ENCODE measurements around the gene SBK3. TPM values are rescaled to one million over a fixed set of nuclear protein-coding genes. Genes with fewer than 3 reads are reported as not detected.

The SBK3 gene
- total RNA-seq, 6 experiments from 2014 or later: 0.33 to 0.56 TPM; not detected in 4

GRCh38 chr19:55492362-55492944 lies 52.9 kb downstream of the SBK3 start:
- Histone ChIP-seq H3K27ac (no peak overlapping the region), H3K9me3 (no peaks in the 10 kb centered on the region), H3K36me3 (no peaks in the 10 kb centered on the region), H3K4me1 (no peaks in the 10 kb centered on the region), H3K27me3 (no peaks in the 10 kb centered on the region), H3K4me3 (no peak overlapping the region)
- ATAC-seq: no peak
- 59% methylated on average over 9 of the region's 12 CpGs for WGBS (ENCODE audit: insufficient coverage, low coverage, low lambda C conversion rate, missing lambda C conversion rate)
- no peak for DNase-seq
- intact Hi-C loops (cut with DNase I): loop anchor here in 1 of 2 donors (10.0 kb wide), 1 partner anchor 348 kb away; the partner anchor contains the start of gene TNNT1
- TF ChIP-seq POLR2A (IDR thresholded peaks at IDR 0.05): no peak
- no peak for TF ChIP-seq CTCF (IDR thresholded peaks at IDR 0.05)

GRCh38 chr19:55491546-55492360 lies 53.6 kb downstream of the SBK3 start:
- H3K4me1 ChIP-seq: no peaks in the 10 kb centered on the region
- H3K9me3 ChIP-seq: no peaks in the 10 kb centered on the region
- 53% methylated on average over 11 of the region's 24 CpGs for WGBS (ENCODE audit: insufficient coverage, low coverage, low lambda C conversion rate, missing lambda C conversion rate)
- H3K27ac ChIP-seq: no peak overlapping the region
- ATAC-seq (no peak), DNase-seq (no peak)
- no peaks in the 10 kb centered on the region for H3K27me3 ChIP-seq
- TF ChIP-seq POLR2A (IDR thresholded peaks at IDR 0.05) (no peak), CTCF (IDR thresholded peaks at IDR 0.05) (no peak)
- no peak overlapping the region for H3K4me3 ChIP-seq
- H3K36me3 ChIP-seq: no peaks in the 10 kb centered on the region
- intact Hi-C loops (cut with DNase I): loop anchor here in 1 of 2 donors (10.0 kb wide), 1 partner anchor 347 kb away; the partner anchor contains the start of gene TNNT1

Other genes starting within 250 kb of the SBK3 start
- gene TMEM150B, start 220.2 kb downstream of the SBK3 start, total RNA-seq: 1 to 10 TPM; 1.1 to 5.6 (median 2.2) TPM
- gene KMT5C, start 205.7 kb downstream of the SBK3 start, total RNA-seq: 1 to 10 TPM; 2.3 to 5.3 (median 3.7) TPM
- not detected for gene COX6B2, start 190.8 kb downstream of the SBK3 start, total RNA-seq
- not detected for gene GARIN5B, start 182.3 kb downstream of the SBK3 start, total RNA-seq
- not detected for gene IL11, start 175.1 kb downstream of the SBK3 start, total RNA-seq
- gene TMEM190, start 168.7 kb downstream of the SBK3 start, total RNA-seq: not detected
- gene TMEM238, start 161.3 kb downstream of the SBK3 start, total RNA-seq: 10 to 100 TPM; 10.8 to 19.7 (median 14.8) TPM
- 100 to 1,000 TPM; 305 to 530 (median 455) TPM for gene RPL28, start 159.6 kb downstream of the SBK3 start, total RNA-seq
- 10 to 100 TPM in 3 of 6 experiments, 1 to 10 TPM in 3; 4.3 to 16.4 (median 9.1) TPM for gene UBE2S, start 137.8 kb downstream of the SBK3 start, total RNA-seq
- under 1 TPM in 1 of 6 experiments, not detected in 5; 0.04 TPM for gene SHISA7, start 102.2 kb downstream of the SBK3 start, total RNA-seq
- gene ISOC2, start 83.9 kb downstream of the SBK3 start, total RNA-seq: 100 to 1,000 TPM in 3 of 6 experiments, 10 to 100 TPM in 3; 69.4 to 222 (median 100) TPM
- gene C19orf85, start 80.8 kb downstream of the SBK3 start, total RNA-seq: not detected
- 1 to 10 TPM; 3.4 to 9.2 (median 4.4) TPM for gene ZNF628, start 68.9 kb downstream of the SBK3 start, total RNA-seq
- 1 to 10 TPM; 2.5 to 6.0 (median 3.9) TPM for gene NAT14, start 60.4 kb downstream of the SBK3 start, total RNA-seq
- 1 to 10 TPM in 4 of 6 experiments, under 1 TPM in 2; 0.35 to 1.6 (median 1.2) TPM for gene SSC5D, start 57.1 kb downstream of the SBK3 start, total RNA-seq
- not detected for gene SBK2, start 8.4 kb downstream of the SBK3 start, total RNA-seq
- gene ZNF579, start 35.3 kb upstream of the SBK3 start, total RNA-seq: 1 to 10 TPM; 1.9 to 4.6 (median 3.6) TPM
- gene FIZ1, start 54.0 kb upstream of the SBK3 start, total RNA-seq: 10 to 100 TPM in 1 of 6 experiments, 1 to 10 TPM in 5; 3.0 to 13.1 (median 5.1) TPM
- 10 to 100 TPM in 4 of 6 experiments, 1 to 10 TPM in 2; 8.2 to 21.0 (median 11.3) TPM for gene ZNF524, start 54.7 kb upstream of the SBK3 start, total RNA-seq
- gene ZNF865, start 60.1 kb upstream of the SBK3 start, total RNA-seq: 1 to 10 TPM; 4.2 to 6.0 (median 4.7) TPM
- gene ZNF784, start 79.0 kb upstream of the SBK3 start, total RNA-seq: 1 to 10 TPM; 2.9 to 5.5 (median 4.1) TPM
- gene ZNF580, start 95.5 kb upstream of the SBK3 start, total RNA-seq: 10 to 100 TPM in 1 of 6 experiments, 1 to 10 TPM in 5; 5.4 to 11.6 (median 6.5) TPM
- 1 to 10 TPM; 2.7 to 7.3 (median 5.1) TPM for gene ZNF581, start 98.1 kb upstream of the SBK3 start, total RNA-seq
- gene CCDC106, start 102.7 kb upstream of the SBK3 start, total RNA-seq: 10 to 100 TPM in 3 of 6 experiments, 1 to 10 TPM in 3; 6.1 to 19.7 (median 9.8) TPM
- gene U2AF2, start 109.5 kb upstream of the SBK3 start, total RNA-seq: 10 to 100 TPM; 55.1 to 75.6 (median 63.5) TPM
- 100 to 1,000 TPM in 5 of 6 experiments, 10 to 100 TPM in 1; 88.9 to 162 (median 107) TPM for gene EPN1, start 129.7 kb upstream of the SBK3 start, total RNA-seq
- gene NLRP9, start 192.9 kb upstream of the SBK3 start, total RNA-seq: not detected
- under 1 TPM in 4 of 6 experiments, not detected in 2; 0.31 to 0.99 (median 0.39) TPM for gene RFPL4A, start 213.6 kb upstream of the SBK3 start, total RNA-seq
- gene RFPL4AL1, start 223.6 kb upstream of the SBK3 start, total RNA-seq: under 1 TPM in 2 of 6 experiments, not detected in 4; 0.57 to 0.79 TPM